Neural progenitor cell (in vitro differentiated cells): ENCODE results near the gene EIF4G3.

Source experiments
- CTCF ChIP-seq: fragments of 200-600 bp; sonication (generic); IDR thresholded peaks from 2 replicates; pipeline ENCODE4 v1.5.1; 2017; ENCODE audit warnings: antibody characterized with exemption, mild to moderate bottlenecking
- EZH2 ChIP-seq: fragments of 200-600 bp; sonication (generic); IDR thresholded peaks from 2 replicates; pipeline ENCODE4 v1.6.1; 2017; ENCODE audit warnings: antibody characterized with exemption, mild to moderate bottlenecking, moderate library complexity
- EZH2phosphoT487 ChIP-seq: fragments of 200-600 bp; sonication (generic); IDR thresholded peaks from 2 replicates; pipeline ENCODE4 v1.6.1; 2017; ENCODE audit warnings: antibody characterized with exemption

DNA sequence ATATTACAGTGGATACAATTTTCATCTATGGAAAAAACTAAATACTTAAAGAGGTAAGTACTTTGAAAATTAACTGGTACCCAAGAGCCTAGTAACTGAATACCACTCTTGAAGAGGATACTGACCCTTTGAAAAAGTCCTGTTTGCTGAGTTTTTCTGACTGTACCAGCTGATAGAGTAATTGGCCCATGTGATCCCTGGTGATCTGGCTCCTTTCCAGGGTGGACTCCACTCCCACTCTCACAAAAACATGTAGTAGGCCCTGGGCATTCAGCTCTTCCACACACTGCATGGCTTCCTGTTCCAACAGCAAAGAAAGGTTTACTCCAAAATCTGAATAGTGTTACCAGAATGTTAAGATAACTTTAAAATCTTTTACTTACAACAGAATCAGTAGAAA, 336.0 kb downstream of the EIF4G3 start:
- TF ChIP-seq CTCF: no peak
- no peak for TF ChIP-seq EZH2phosphoT487
- TF ChIP-seq EZH2: no peak
